SK-N-MC (cell line): Measurements from ENCODE around the gene NPSR1.

Experiments used
- EZH2 ChIP-seq: fragments of 200-600 bp; sonication (generic); IDR thresholded peaks from one replicate; pipeline ENCODE4 v1.6.1; 2017; ENCODE audit warnings: antibody characterized with exemption
- FOXP2 ChIP-seq: optimal IDR thresholded peaks from 2 replicates; pipeline ENCODE3; 2011; ENCODE audit warnings: mild to moderate bottlenecking, moderate library complexity; ENCODE audit not compliant: insufficient read depth; ENCODE audit errors: extremely low read length, control extremely low read depth
- POLR2AphosphoS5 ChIP-seq: IDR thresholded peaks from 2 replicates; pipeline ENCODE4 v1.6.1; 2012; ENCODE audit warnings: mild to moderate bottlenecking, low read depth, low read length, borderline replicate concordance

- no peak for TF ChIP-seq EZH2
- TF ChIP-seq POLR2AphosphoS5: no peak
- TF ChIP-seq FOXP2: no peak
Observed at GRCh38 chr7:34750209-34750608, 92.2 kb downstream of the NPSR1 start.
